Measurements from ENCODE around the gene TAGAP.
"Not testable (repeated sequence)": the region's sequence is repeated elsewhere in the genome, so short reads cannot be mapped to it uniquely, and the experiment has no call there.

Gene TAGAP

GRCh38 chr6:159008656-159009288 is 36.0 kb downstream of the TAGAP start:
- DNase-seq, result no peak

GRCh38 chr6:159007510-159007909 is 37.3 kb downstream of the TAGAP start:
- DNase-seq, result no peak

GRCh38 chr6:159005436-159005835 is 39.4 kb downstream of the TAGAP start:
- DNase-seq, result no peak

- DNase-seq, result no peak
Observed at GRCh38 chr6:159004592-159004991, 40.2 kb downstream of the TAGAP start.

GRCh38 chr6:159002432-159003155 is 42.2 kb downstream of the TAGAP start:
- DNase-seq, result no peak

GRCh38 chr6:158999666-159000403 is 45.0 kb downstream of the TAGAP start, which contains the start of gene RSPH3:
TSS of gene RSPH3 (minus strand) at chr6:159000202. CDS start at chr6:158999550, 652 bp downstream.
- DNase-seq, result peak; percentile 26

GRCh38 chr6:158999154-158999665 is 45.6 kb downstream of the TAGAP start:
- DNase-seq, result no peak

GRCh38 chr6:158996856-158997255 is 47.9 kb downstream of the TAGAP start:
- no peak for DNase-seq

GRCh38 chr6:158993639-158994038 is 51.2 kb downstream of the TAGAP start:
- DNase-seq, result no peak

GRCh38 chr6:158991017-158991723 is 53.6 kb downstream of the TAGAP start:
- DNase-seq, result no peak

- not testable (repeated sequence) for DNase-seq
Observed at GRCh38 chr6:158989711-158990110, 55.1 kb downstream of the TAGAP start.

GRCh38 chr6:158988477-158988876 is 56.3 kb downstream of the TAGAP start:
- DNase-seq, result no peak

- no peak for DNase-seq
Observed at GRCh38 chr6:158987657-158988056, 57.1 kb downstream of the TAGAP start.

Measured in SIG-M5 (cell line).